22Rv1 (cell line): ENCODE data around the gene APH1B.

Experiments
- H3K27ac ChIP-seq: fragments of 450-650 bp; 2 replicates; pipeline ENCODE4 v1.5.1; 2017
- ZFX ChIP-seq: fragments of 450-650 bp; IDR thresholded peaks from 2 replicates; pipeline ENCODE4 v1.6.1; 2017; ENCODE audit warnings: antibody characterized with exemption, borderline replicate concordance
- TF ChIP-seq, protein P1 (sequence below): fragments of 450-650 bp; IDR thresholded peaks from 2 replicates; pipeline ENCODE4 v1.5.1; 2017; ENCODE audit warnings: mild to moderate bottlenecking

Gene APH1B

DNA sequence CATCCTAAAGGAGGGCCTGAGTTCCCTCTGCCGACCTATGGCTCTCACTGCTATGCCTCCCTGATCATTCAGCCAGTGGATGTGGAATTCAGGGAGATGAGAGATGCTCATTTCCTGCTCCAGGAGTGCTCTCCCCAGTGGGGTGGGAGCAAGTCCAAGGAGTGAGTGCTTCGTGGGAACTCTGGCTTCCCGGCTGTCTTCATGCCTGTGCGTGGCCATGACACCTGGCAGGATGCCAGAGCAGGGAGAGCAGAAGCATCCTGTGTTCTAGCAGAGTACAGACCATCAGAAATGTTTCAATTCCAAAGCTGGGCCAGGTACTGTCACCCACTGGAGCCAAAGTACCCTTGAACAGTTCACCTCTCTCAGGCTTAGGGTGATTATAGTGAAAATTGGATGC lies 45.1 kb downstream of the APH1B start:
- H3K27ac ChIP-seq = no peak overlapping the region
- TF ChIP-seq, protein P1, sequence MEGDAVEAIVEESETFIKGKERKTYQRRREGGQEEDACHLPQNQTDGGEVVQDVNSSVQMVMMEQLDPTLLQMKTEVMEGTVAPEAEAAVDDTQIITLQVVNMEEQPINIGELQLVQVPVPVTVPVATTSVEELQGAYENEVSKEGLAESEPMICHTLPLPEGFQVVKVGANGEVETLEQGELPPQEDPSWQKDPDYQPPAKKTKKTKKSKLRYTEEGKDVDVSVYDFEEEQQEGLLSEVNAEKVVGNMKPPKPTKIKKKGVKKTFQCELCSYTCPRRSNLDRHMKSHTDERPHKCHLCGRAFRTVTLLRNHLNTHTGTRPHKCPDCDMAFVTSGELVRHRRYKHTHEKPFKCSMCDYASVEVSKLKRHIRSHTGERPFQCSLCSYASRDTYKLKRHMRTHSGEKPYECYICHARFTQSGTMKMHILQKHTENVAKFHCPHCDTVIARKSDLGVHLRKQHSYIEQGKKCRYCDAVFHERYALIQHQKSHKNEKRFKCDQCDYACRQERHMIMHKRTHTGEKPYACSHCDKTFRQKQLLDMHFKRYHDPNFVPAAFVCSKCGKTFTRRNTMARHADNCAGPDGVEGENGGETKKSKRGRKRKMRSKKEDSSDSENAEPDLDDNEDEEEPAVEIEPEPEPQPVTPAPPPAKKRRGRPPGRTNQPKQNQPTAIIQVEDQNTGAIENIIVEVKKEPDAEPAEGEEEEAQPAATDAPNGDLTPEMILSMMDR = no peak
- no peak for TF ChIP-seq ZFX

DNA sequence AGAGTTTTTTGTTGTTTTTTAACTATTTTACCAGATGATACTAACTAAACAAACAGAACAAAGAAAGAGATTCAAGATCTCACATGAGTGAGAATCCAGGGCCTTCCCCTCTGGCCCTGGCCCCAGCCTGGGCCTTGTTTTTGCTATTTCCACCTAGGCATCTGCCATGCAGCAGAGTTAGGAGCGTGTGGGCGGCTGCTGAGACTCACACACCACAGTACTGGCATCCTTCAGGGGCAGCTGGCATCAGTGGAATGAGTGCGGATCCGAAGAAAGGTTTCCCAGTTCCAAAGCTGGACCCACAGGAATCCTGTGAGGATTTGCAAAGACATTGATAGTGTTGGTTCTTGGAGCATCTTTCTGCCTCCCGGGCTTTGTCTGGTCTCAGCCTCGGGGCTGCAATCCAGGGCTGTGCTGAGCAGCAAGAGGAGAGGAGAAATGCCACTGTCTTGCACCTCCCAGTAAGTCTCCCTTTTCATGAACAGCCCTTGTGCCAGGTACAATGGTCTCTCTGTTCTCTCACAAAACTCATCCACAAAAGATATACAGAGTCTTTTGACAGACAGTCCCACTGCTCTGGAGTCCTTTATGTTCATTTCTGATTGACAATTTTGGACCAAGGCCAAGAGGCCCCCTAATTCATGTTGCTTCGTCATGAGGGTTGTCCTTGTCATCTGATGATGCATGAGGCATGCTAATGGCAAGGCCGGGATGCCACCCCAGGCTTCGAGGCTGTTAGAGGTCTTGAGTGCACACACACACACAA lies 46.6 kb downstream of the APH1B start:
- H3K27ac ChIP-seq = no peak overlapping the region
- TF ChIP-seq ZFX = no peak
- TF ChIP-seq, protein P1 = no peak

DNA sequence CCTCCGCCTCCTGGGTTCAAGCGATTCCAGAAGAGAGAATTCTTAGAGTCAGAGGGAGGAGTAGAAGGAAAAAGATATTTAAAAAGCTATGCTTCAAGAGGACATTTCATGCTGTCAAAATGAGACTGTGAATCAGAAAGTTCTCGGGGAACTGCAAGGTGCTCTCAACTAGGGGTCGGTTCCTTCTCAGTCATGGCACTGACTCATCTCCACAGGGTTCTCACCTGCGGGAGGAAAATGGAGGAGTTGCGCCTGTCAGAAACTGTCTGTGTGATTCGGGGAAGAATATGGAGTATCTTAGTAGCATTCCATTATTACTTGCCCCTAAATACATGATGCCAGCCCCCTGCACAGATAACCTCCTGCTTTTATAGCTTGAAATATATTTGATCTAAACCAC lies 47.4 kb downstream of the APH1B start:
- no peak overlapping the region for H3K27ac ChIP-seq
- TF ChIP-seq, protein P1 = no peak
- TF ChIP-seq ZFX = no peak

- no peak overlapping the region for H3K27ac ChIP-seq
- TF ChIP-seq ZFX = no peak
- TF ChIP-seq, protein P1 = no peak
These were observed 50.4 kb downstream of the APH1B start for GRCh38 chr15:63327648-63328421.

GRCh38 chr15:63329567-63330350 lies 52.4 kb downstream of the APH1B start:
- H3K27ac ChIP-seq = no peak overlapping the region
- TF ChIP-seq ZFX = no peak
- TF ChIP-seq, protein P1 = no peak

DNA sequence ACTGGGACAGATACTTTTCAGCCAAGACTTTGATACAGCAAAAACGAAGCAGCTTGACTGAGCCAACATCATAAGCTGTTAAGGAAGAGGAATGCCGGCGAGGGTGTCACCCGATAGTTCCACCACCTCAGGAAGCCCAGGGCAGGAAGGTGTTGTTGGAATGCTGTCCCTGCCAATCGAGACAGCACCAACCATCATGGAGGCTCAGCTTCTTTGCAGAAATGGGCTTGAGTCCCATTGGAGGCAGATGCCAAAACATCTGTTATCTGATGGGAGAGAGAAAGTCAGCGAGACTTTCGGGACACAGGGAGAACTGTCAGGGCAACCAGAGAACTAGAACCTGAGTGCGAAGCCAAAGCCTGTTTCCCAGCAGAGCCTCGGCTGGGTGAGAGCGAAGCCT lies 53.5 kb downstream of the APH1B start:
- TF ChIP-seq ZFX = no peak
- TF ChIP-seq, protein P1 = no peak
- H3K27ac ChIP-seq = no peak overlapping the region
